Stimulated activated CD8-positive, alpha-beta memory T cell treated with anti-CD3 and anti-CD28 coated beads, Interleukin-7, amount 100 ng/mL, for 4 hours (primary cell): Measurements from ENCODE around the gene EXOC7.

Experiments used
- DNase-seq, 2 donors: peaks; one replicate each; pipeline ENCODE4 v3.0.0-alpha.2; 2020; ENCODE audit warnings: low read depth in 2 of 2

The EXOC7 gene

DNA sequence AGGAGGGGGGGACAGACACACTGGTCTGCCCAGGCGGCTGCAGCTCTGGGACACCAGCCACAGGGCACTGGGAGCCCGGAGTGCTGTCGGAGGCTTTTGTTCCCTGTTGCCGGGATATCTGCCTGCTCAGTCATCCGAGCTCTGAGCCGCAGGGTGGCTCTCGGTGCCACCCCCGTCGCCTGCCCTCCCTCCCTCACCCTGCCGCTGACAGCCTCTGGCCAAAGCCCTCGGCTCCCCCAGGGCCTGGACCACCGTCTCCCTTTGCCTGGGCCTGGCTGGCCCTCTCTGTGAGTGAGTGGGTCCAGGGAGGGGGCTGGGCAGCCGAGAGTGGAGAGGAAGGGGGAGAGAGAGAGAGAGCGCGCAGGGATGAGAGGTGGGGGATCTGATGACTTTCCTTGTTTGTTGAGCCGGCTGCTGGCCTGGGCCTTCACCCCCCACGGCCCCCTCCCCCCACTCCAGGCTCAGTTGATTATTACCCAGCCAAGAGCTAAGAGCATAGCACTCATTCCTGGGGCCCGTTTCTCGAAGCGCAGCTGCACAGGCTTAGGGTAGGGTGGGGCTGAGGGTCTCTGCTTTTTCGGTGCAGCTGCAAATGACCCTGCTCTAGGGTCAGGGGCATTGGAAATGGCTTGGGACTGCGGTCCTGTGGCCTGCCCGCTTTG is 34.8 kb upstream of the EXOC7 start:
- no peak for DNase-seq

DNA sequence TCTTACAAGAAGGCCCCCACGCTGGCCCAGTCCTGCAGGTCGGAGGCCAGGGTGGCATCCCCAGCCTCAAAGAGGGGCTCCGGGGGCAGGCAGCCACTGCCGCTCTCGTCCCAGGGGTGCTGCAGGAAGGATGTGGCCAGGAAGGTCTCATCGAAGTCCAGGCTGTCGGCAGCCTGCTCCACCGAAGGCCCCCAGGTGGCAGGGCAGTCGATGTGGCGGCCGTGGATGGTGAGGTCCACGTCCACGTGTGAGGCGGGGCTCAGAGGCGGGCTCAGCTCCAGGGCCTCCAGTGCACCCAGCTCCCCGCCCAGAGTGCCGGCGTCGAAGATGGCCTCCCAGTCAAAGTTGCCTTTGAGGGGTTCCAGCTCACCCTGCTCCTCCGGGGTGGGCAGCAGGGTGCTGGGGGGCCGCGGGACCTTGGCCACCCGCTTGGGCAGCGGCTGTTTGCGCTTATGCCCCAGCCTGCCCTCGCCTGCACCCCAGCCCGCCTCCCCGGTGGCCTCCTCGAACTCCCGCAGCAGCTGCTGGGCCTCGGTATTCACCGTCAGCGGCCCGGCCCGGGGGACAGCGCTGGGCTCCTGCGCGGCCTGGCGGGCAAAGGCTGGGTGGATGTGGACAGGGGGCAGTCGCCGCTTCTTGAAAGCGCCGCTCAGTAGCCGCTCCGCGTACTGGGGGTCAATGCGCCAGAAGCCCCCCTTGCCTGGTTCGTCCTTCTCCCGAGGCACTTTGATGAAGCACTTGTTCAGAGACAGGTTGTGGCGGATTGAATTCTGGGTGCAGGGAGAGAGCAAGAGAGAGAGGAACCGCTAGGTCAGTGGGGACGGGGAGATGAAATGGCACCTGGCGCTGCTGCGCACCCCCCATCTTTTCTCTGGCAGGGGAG is 34.0 kb upstream of the EXOC7 start:
- no peak for DNase-seq

DNA sequence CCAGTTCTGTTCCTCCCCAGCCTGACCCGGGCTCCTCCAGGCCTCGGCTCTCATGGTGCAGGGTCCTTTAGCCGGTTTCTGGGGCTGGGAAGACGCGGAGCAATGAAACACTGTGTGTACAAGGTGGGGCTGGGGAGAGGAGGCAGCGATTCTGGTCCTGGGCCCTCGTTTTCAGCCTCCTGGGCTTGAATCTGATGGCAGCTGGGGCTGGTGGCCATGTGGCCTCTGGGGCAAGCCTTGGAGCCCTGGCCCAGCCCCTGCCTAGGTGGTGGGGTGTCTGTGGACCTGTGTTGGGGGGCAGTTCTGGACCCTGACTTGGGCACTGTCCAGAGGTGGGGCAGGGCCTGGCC is 33.4 kb upstream of the EXOC7 start:
- no peak for DNase-seq

DNA sequence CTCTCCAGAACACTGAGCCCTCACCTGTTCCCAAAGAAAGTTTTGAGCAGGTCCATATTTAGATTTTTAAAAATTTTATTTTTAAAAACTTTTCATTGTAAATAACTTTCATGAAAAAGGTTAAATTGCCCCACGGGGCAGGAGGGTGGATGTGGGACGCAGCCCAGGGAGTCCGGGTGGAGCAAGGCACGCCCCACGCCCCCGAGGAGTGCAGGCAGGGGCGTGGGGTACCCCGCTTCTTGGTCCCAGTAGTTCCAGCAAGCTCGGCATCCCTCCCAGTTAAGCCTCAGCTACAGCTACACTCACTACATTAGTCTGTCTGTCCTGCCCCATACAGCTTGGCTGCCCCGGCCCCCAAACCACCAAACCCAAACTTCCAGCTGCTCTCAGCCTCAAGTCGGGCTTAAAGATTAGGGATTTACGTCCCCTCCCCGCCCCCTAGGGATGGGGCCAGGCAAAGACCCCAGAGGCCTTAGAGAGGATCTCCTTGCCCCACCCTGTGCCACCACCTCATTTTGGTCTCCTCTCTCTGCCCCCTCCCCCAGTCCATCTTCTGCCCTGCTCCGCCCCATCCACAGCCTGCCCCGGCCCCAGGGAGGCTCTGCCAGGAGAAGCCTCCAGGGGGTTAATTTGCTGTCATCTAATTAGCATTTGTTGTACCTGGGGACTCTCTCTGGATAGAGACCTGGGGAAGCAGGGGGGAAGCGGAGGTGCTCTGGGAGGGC is 32.9 kb upstream of the EXOC7 start:
- no peak for DNase-seq

DNA sequence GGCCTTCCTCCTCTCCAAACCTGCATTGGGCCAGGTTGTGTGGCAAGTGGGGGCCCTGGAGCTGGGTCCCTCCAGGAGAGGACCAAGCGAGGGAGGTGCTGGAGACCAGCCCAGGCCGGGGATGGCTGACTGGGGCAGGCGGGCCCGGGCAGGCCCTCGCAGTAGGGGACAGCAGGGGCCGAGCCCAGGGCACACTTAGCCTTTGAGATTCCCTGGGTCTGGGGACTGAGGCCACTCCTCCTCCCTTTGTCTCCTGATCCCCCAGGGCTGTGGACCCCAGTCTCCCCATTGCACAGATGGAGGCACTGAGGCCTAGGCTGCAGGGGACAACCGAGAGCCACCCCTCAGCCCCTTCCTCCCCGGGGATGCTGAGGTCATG is 32.2 kb upstream of the EXOC7 start:
- DNase-seq = no peak

DNA sequence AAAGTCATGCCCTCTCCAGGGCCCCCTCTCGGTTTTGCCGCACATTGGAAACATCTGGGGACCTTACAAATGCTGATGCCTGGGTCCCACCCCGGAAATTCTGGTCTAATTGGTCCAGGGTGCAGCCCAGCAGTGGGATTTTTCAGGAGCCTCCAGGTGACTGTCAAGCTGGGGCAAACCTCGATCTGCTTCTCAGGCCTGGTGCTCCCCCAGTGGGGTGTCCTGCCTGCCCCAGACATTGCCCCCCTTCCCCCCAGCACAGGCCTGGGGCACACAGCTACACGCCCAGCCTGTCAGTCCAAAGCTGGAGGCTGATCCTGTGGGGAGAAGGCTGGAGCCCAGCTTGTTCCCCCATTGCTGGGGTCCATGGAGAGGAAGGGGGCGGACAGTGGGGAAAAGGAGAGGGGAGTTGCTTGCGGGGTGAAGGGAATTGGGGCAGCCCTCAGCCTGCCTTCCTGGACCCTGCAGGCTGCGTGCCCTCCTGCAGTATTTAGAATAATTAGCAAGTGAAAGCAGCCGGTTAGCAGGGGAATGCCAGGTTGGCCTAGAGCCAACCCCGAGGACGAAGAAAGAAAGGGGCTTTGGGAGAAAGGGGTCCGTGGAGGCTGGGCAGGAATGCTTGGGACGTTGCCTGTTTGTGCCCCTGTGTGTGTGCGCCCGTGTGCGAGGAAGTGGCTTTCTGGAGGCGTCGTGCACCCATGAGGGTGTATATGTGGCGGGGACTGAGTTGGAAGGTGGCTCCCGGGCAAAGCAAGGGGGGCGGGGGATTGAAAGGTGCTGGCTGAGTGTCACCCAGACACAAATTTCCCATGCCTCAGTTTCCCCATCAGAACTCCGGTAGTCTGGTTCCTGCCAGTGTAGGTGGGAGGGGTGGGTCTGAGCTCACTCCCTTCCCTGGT is 31.6 kb upstream of the EXOC7 start:
- DNase-seq = no peak

DNA sequence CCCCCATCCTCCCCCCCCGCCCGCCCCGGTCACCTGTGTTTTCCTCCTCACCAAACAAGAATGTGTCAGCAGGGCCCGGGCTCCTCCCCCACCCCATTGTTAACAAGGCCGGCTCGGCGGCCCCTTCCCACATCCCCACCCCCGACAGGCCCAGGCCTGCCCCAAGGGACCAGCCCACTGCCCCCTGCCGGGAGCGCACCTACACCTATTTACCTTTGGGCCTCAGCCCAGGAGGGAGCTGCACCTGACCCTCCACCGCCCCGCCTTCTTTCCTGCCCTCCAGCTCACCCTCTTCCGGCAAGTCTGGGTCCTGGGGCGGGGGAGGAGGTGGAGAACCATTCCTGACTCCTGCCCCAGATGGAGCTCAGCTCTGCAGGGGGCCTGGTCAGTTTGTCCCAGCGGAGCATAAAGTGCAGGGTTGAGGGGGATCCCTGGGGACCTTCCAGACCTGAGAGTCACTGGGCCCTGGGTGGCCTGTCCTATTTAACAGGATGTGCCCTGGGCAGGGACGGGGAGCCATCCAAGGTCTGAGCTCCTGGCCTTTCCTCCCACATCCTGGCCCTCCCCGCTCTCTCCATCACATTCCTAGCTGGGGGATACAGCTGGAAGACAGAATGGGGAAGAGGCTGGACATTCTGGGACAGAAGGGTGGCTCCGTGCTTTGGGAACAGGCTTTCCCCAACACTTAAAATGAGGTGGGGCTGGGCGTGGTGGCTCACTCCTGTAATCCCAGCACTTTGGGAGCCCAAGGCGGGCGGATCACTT is 29.2 kb upstream of the EXOC7 start:
- DNase-seq = no peak

DNA sequence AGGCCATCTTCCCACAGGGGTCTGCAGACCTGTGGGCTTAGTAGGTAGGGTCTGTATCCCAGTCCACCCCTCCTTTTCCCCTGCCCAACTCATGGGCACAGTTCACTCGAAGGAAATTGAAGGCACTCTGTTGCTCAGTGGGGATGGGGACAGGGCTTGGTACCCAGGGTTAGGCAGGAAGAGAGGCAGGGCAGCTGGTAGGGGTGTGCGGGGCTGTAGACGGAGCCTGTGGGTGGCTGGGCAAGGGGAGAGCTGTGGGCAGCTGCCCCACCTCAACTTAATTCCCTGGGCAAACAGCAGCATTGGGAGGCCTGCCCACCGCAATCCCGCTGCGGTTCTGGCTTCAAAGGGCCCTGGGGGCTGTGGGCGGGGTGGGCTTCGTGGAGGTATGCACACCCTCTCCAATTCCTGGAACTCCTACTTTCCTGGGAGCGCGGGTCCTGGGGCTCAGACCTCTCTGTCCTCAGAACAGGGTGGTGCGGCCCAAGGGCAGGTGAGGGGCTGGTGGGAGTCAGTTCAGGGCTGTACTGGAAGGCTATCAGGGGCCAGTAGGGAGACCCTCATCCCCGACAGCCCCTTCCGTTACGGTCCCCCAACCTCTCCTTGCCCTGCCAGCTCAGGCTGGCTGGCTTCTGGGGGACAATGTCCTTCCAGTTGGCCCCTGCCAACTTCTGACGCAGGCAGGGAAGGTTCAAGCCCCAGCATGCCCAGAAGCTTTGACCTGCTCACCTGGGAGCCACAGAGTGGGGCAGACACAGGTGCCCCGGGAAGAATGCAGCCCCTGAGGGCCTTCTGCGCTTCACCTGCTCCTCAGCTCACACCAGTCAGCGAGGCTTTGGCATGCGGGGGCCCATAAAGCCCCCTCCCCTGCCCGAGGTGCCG is 28.3 kb upstream of the EXOC7 start:
- no peak for DNase-seq

DNA sequence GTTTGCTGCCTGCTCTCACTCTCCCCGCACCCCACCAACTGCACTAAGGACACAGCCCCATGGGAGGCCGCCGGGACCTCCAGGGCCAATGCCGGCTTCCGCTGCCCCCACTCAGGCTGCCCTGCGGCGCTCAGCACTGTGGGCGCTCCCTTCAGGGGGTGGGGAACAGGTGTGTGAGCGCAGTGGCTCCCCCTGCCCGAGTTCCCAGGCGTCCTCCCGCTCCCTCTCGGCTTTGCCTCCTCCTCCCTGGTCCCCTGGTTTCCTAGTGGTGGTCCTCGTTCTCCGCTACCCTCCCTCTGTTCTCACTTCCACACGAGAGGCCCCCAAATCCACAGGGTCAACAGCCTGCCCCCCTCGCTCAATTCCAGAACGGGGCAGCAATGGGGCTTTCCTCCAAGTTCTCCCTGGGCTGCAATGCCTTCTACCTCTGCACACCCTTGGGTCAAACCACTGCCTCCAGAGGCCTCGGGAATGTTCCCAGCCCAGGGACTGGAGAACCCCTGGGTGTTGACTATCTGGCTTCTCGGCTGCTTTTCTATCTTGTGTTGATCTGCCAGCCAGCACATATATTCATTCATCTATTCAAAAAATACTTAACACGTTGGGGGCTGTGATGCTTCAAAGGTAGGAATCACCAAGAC is 27.6 kb upstream of the EXOC7 start:
- DNase-seq = no peak

DNA sequence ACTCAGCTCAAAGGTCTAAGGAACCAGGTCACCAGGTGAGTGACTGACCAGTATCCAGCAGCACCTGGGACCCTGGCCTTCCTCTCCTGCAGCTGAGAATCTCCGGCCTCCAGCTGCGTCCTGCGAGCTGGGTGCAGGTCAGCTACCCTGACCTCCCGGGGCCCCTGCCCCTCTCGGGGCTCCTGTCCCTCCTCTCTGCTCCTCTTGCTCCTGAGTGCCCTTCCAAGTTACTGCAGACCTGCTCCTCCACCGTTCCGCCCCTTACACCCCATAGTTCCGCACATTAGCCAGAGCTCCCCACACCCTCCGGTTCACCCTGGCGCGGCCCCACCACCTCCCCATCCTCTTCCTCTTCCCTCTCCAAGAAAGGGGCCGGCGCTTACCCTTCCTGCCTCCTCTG is 26.9 kb upstream of the EXOC7 start:
- no peak for DNase-seq

DNA sequence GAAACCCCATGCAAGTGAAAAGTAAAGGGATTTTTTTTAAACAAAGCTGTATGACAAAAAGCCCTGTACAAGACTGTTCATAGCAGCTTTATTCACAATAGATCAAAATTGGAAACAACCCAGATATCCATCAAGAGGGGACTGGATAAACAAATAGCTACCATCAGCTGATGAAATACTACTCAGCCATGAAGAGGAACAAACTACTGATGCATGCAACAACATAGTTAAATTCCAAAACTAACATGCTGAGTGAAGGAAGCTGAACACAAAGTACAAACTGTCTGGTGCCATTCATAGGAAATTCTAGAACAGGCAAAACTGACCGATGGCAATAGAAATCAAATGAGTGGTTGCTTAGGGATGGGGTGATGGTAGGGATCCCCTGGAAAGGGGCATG is 22.3 kb upstream of the EXOC7 start:
- DNase-seq = no peak

DNA sequence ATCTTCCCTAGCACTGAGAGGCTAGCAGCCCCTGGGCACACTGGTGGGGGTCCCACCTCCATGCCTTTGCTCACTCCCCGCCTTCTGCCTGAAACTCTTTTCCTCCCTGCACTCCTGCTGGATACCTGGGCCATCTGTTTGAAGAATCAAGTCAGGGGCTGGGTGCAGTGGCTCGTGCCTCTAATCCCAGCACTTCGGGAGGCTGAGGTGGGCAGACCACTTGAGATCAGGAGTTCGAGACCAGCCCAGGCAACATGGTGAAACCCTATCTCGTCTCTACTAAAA is 21.7 kb upstream of the EXOC7 start:
- no peak for DNase-seq

DNA sequence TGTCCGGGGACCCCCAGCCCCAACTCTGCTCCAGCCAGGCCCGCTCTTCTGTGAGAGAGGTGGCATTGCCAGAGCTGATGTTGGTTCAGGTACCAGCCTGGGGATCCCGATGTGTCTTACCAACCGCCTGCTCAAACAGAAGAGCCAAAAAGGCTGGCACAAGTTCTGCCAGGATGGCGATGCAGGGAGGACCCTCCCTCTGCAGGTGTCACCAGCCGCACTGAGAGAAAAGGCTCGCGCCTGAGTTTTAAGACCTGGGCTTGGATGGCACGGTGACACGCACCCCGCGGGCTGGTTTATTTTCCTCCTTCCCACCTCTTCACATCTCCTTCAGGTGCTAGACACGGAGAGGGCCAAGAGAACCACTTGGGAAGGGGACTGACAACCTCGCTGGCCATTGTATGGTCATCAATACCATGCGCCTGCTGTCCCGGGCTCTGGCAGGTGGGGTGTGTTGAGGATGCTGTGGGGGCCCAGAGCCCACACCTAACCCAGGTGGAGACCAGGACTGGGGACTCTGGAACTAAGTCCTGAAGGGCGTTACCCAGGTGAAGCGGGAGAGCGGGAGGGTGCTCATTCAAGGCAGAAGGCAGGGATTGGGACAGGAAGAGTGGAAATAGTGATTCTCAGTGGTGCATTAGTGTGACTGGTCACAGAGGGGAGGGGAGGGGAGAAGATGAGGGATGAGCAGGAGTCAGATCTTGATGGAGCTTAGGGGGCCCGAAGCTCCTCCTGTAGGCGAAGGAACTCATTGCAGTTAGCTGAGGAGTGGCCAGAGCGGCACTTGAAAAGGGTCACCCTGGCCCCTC is 21.2 kb upstream of the EXOC7 start:
- no peak for DNase-seq

DNA sequence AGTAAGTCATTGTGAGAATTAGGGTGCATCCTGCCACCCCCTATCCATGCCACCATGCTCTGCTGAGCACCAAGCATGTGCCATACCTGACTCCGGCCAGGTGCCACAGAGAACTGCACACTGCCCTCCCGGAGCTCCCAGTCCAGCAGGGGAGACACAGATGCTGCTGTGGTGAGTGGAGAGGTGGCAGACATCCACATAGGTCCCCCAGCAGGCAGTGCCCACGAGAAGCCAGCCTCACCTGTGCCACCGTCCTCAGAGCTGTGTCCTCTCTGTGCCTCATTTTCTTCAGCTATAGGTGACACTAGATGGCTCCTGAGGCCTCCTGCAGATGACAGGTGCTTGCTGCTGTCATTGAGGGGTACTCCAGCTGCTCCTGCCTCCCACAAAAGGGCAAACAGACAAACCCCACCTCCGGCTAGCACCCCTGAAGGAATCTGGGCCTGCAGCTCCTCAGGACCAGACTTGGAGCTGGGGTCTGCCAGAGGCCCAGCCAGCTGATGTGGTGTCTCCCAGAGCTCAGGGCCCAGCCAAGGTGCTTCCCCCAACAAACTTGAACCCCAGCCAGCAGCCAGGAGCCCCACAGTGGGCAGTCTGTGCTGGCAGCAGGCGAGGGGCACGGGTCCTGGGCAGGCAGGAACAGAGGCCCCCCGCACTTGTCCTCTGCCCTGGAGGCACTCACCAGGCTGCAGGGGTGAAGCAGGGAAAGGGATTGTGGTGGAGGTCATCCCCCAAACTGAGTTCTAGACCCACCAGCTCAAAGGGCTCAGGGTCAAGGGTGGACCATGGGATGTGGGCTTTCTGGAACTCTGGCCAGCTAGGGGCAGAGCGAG is 20.4 kb upstream of the EXOC7 start:
- DNase-seq = no peak

DNA sequence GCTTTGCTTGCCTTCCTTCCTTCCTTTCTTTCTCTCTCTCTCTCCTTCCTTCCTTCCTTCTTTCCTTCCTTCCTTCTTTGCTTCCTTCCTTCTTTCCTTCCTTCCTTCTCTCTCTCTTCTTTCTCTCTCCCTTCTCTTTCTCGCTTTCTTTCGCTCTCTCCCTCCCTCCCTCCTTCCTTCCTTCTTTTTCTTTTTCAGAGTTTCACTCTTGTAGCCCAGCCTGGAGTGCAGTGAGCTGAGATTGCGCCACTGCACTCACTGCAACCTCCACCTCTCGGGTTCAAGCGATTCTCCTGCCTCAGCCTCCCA is 19.6 kb upstream of the EXOC7 start:
- DNase-seq = no peak

DNA sequence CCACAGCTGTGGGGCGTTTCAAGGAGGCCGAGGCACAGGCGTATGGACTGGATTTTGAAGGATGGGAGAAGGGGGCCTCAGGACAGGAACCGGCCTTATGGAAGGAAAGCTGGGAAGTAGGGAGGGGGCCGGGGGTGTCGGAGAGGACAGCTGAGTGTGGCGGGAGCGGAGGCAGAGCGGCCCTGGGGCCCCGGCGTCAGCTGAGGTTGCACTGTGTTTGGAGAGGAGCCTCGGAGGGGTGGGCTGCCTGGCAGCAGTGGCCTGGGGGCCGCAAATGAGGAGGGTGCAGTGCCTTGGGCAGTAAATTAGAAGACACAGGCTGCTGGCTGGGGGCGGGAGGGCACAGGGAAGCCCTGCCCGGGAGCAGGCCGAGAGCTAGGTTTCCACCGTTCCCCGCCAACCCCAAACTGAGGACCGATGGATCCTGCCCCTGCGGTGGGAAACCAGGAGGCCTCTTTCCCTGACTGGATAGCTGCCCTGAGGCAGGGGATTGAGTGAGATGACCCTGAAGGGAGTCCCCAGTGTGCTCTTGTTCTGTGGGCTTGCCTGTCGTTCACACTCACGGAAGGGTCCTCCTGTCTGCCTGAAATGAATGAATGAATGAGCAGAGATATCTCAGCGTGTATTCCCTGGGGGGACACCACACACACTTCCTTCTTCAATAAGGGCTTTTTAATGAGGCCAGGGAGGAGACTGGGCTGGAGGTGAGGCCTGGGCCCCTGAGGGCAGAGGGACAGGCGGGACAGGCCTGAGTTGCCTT is 19.0 kb upstream of the EXOC7 start:
- DNase-seq = no peak

DNA sequence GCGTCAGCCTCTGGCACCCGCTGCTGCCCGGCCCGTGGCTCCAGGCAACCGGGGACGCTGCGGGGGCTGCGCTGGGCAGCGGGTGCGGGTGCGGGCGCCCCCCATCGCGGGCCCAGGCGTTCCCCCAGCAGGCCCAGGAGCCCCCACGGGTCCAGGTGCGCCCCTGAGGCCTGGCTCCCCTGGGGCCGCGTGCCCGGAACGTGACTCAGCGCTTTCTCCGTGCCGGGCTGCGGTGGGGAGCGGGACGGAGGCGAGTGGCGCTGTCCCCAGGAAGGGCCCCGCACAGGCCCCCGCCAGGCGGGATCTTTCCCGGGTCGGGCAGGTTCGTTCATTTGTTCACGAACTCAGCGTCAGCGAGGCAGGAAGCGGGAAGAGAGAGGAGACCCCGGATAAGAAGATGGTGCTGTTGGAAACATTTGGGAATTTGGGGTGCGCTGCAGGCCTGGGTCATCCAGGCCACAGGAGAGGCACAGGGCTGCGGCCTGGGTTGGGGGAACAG is 18.4 kb upstream of the EXOC7 start:
- no peak for DNase-seq
